ENCODE data around the gene PADI3. TPM values are rescaled to one million over a fixed set of nuclear protein-coding genes. Genes with fewer than 3 reads are reported as not detected.

PADI3 gene
- polyA plus RNA-seq, 1 donor (not counting 4 experiments of a cell fraction or from before 2014, with no cell fraction given), result 6.1 TPM

DNA sequence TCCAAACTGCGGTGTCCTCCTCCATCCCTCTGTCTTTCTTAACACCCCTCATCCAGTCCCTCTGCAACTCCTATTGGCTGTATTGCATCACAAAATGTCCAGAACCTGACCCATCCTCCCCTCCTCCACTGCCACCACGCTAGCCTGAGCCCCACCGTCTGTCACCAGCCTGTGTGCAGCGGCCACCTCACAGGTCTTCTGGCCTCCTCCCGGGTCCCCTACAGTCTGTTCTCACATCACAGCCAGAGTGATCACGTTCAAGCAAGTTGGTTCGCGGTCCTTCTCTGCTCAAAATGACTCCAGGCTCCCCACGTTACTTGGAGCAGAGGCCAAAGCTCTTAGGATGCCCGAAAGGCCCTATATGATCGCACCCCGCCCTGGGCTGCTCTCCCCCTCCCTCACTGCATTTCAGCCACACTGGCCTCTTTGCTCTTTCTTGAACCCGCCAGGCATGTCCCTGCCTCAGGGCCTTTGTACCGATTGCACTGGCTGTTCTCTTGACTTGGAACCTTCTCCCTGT, 56.7 kb downstream of the PADI3 start:
- no peak for TF ChIP-seq EZH2 (IDR thresholded peaks at IDR 0.05; ENCODE audit: low read length)
- TF ChIP-seq, protein P1, sequence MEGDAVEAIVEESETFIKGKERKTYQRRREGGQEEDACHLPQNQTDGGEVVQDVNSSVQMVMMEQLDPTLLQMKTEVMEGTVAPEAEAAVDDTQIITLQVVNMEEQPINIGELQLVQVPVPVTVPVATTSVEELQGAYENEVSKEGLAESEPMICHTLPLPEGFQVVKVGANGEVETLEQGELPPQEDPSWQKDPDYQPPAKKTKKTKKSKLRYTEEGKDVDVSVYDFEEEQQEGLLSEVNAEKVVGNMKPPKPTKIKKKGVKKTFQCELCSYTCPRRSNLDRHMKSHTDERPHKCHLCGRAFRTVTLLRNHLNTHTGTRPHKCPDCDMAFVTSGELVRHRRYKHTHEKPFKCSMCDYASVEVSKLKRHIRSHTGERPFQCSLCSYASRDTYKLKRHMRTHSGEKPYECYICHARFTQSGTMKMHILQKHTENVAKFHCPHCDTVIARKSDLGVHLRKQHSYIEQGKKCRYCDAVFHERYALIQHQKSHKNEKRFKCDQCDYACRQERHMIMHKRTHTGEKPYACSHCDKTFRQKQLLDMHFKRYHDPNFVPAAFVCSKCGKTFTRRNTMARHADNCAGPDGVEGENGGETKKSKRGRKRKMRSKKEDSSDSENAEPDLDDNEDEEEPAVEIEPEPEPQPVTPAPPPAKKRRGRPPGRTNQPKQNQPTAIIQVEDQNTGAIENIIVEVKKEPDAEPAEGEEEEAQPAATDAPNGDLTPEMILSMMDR (optimal IDR thresholded peaks at IDR 0.05 in 1 of 3, IDR thresholded peaks at IDR 0.05 in 1 of 3, conservative IDR thresholded peaks at IDR 0.05 in 1 of 3; ENCODE audit: extremely low read depth in 1 of 3, insufficient read depth in 2 of 3, low read length in 3 of 3), result no peak
- H3K9ac ChIP-seq (ENCODE audit: control insufficient read depth, extremely low read depth, insufficient read depth, low read length), result no peak overlapping the region
- no peaks in the 10 kb centered on the region for H3K79me2 ChIP-seq (ENCODE audit: control insufficient read depth, insufficient read depth, low read length)
- H3K27me3 ChIP-seq (ENCODE audit: control insufficient read depth, extremely low read depth, insufficient read depth, low read length), result no peaks in the 10 kb centered on the region
- H3K4me1 ChIP-seq (ENCODE audit: control insufficient read depth, extremely low read depth, insufficient read depth, low read length), result peaks cover 26% of the 10 kb centered on the region
- H3K9me1 ChIP-seq (ENCODE audit: control insufficient read depth, extremely low read depth, insufficient read depth, low read length), result no peaks in the 10 kb centered on the region
- no peaks in the 10 kb centered on the region for H4K20me1 ChIP-seq (ENCODE audit: control insufficient read depth, extremely low read depth, insufficient read depth, low read length)
- no peak overlapping the region for H3K4me2 ChIP-seq (ENCODE audit: control insufficient read depth, extremely low read depth, insufficient read depth, low read depth, low read length)
- no peaks in the 10 kb centered on the region for H3K36me3 ChIP-seq (ENCODE audit: control insufficient read depth in 2 of 2, extremely low read depth in 1 of 2, insufficient read depth in 2 of 2, low read length in 2 of 2)
- DNase-seq (ENCODE audit: low read depth, low spot score) (no peak), FAIRE-seq (no peak)
- no peak overlapping the region for H3K27ac ChIP-seq (ENCODE audit: control insufficient read depth, insufficient read depth, low read length)
- dilution Hi-C loops (cut with MboI; ENCODE audit: extremely low pct_ligation_motif_present, low sequenced_read_pairs), result no loop called here
- H2AFZ ChIP-seq (ENCODE audit: control insufficient read depth, low read length), result no peak overlapping the region
- peaks cover 12% of the 10 kb centered on the region for H3K9me3 ChIP-seq (ENCODE audit: control insufficient read depth, low read depth, low read length)
- H3K4me3 ChIP-seq (ENCODE audit: control insufficient read depth in 2 of 3, extremely low read depth in 1 of 3, insufficient read depth in 2 of 3, low read depth in 1 of 3, low read length in 3 of 3), result no peak overlapping the region

DNA sequence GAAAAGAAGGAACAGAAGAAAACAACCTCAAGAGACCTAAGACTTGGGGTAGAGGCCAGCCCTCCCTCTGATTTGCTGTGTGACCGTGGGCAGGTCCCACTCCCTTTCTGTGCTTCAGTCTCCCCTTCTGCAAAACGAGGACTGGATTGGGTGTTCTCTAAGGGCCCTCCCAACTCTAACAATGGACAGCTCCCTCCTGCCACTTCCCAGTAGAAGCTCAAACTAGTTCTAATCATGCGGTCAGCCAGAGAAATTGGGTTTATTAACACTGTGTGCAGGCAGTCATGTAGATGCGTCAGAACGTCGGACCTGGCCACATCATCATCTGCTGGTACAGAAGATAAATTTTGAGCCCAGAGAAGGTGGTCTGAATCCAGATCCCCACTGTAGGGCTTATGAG, 57.5 kb downstream of the PADI3 start:
- Histone ChIP-seq H4K20me1 (ENCODE audit: control insufficient read depth, extremely low read depth, insufficient read depth, low read length) (no peaks in the 10 kb centered on the region), H3K27ac (ENCODE audit: control insufficient read depth, insufficient read depth, low read length) (no peak overlapping the region), H3K9me3 (ENCODE audit: control insufficient read depth, low read depth, low read length) (peaks cover 10% of the 10 kb centered on the region), H3K9ac (ENCODE audit: control insufficient read depth, extremely low read depth, insufficient read depth, low read length) (no peak overlapping the region), H2AFZ (ENCODE audit: control insufficient read depth, low read length) (no peak overlapping the region), H3K4me1 (ENCODE audit: control insufficient read depth, extremely low read depth, insufficient read depth, low read length) (peaks cover 26% of the 10 kb centered on the region), H3K4me2 (ENCODE audit: control insufficient read depth, extremely low read depth, insufficient read depth, low read depth, low read length) (no peak overlapping the region), H3K9me1 (ENCODE audit: control insufficient read depth, extremely low read depth, insufficient read depth, low read length) (no peaks in the 10 kb centered on the region), H3K36me3 (ENCODE audit: control insufficient read depth in 2 of 2, extremely low read depth in 1 of 2, insufficient read depth in 2 of 2, low read length in 2 of 2) (no peaks in the 10 kb centered on the region), H3K27me3 (ENCODE audit: control insufficient read depth, extremely low read depth, insufficient read depth, low read length) (no peaks in the 10 kb centered on the region), H3K4me3 (ENCODE audit: control insufficient read depth in 2 of 3, extremely low read depth in 1 of 3, insufficient read depth in 2 of 3, low read depth in 1 of 3, low read length in 3 of 3) (no peak overlapping the region), H3K79me2 (ENCODE audit: control insufficient read depth, insufficient read depth, low read length) (no peaks in the 10 kb centered on the region)
- DNase-seq (ENCODE audit: low read depth, low spot score), result no peak
- FAIRE-seq, result no peak
- TF ChIP-seq, protein P1 (optimal IDR thresholded peaks at IDR 0.05 in 1 of 3, IDR thresholded peaks at IDR 0.05 in 1 of 3, conservative IDR thresholded peaks at IDR 0.05 in 1 of 3; ENCODE audit: extremely low read depth in 1 of 3, insufficient read depth in 2 of 3, low read length in 3 of 3), result no peak
- TF ChIP-seq EZH2 (IDR thresholded peaks at IDR 0.05; ENCODE audit: low read length), result no peak
- dilution Hi-C loops (cut with MboI; ENCODE audit: extremely low pct_ligation_motif_present, low sequenced_read_pairs), result no loop called here
